ENCODE measurements around the gene CHST5. TPM values are rescaled to one million over a fixed set of nuclear protein-coding genes. Genes with fewer than 3 reads are reported as not detected.

The CHST5 gene
- 0.40 to 0.50 TPM (median 0.49 TPM) in 3 replicates for total RNA-seq

DNA sequence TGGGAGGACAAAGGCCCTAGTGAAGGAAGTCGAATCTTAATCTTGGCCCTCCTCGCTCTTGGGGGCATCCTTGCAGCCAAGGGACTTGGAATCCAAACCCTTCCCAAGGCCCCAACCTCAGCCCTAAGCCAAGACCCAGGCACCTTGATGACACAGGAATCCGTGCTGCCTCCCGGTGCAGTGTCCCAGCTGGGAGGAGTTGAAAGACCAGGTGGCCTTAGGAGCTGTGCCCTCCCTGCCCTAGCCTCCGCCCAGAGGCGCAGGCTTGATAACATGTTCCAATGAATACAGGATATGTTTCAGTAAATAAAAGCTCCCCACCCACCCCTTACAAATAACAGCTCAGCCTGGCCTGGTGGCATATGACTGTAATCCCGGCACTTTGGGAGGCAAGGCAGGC, at the start of gene CHST5:
Gene CHST5 (minus strand): TSS at position 208 of the 400 bp plus-strand sequence. CDS start 5,724 bp downstream, outside the sequence.
- H3K36me3 Mint-ChIP-seq = no peaks in the 10 kb centered on the region
- no peak within 1 kb of the TSS for H3K27ac Mint-ChIP-seq
- H3K4me1 Mint-ChIP-seq = no peaks in the 10 kb centered on the region
- no peak within 1 kb of the TSS for H3K4me3 Mint-ChIP-seq
- DNase-seq (ENCODE audit: low spot score in 2 of 2, unreplicated experiment in 2 of 2) = no peak
- no peaks in the 10 kb centered on the region for H3K9me3 Mint-ChIP-seq
- no peaks in the 10 kb centered on the region for H3K27me3 Mint-ChIP-seq (ENCODE audit: low read depth)
- TF ChIP-seq, protein P1, sequence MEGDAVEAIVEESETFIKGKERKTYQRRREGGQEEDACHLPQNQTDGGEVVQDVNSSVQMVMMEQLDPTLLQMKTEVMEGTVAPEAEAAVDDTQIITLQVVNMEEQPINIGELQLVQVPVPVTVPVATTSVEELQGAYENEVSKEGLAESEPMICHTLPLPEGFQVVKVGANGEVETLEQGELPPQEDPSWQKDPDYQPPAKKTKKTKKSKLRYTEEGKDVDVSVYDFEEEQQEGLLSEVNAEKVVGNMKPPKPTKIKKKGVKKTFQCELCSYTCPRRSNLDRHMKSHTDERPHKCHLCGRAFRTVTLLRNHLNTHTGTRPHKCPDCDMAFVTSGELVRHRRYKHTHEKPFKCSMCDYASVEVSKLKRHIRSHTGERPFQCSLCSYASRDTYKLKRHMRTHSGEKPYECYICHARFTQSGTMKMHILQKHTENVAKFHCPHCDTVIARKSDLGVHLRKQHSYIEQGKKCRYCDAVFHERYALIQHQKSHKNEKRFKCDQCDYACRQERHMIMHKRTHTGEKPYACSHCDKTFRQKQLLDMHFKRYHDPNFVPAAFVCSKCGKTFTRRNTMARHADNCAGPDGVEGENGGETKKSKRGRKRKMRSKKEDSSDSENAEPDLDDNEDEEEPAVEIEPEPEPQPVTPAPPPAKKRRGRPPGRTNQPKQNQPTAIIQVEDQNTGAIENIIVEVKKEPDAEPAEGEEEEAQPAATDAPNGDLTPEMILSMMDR (IDR thresholded peaks at IDR 0.05; ENCODE audit: unreplicated experiment) = no peak

DNA sequence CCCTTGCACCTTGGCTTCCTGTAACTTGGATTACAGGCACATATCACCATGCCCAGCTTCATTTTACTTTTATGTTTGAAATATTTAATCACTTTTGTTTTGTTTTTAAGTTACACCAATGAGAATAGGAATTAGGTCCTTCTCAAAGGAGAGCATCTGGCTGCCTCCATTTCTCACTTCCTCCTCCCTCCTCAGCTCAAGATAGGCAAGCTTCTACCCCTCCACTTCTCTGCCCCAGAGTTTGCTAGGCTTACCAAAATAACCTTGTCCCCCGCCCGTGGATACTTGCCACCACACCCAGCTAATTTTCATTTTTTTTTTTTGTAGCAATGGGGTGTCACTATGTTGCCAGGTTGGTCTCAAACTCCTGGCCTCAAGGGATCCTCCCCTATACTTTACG, 48.2 kb upstream of the CHST5 start:
- Mint-ChIP-seq H3K4me1 (no peaks in the 10 kb centered on the region), H3K4me3 (no peak overlapping the region), H3K9me3 (no peaks in the 10 kb centered on the region), H3K36me3 (peaks cover 4% of the 10 kb centered on the region), H3K27me3 (ENCODE audit: low read depth) (no peaks in the 10 kb centered on the region), H3K27ac (no peak overlapping the region)
- TF ChIP-seq, protein P1 (IDR thresholded peaks at IDR 0.05; ENCODE audit: unreplicated experiment) = no peak
- no peak for DNase-seq (ENCODE audit: low spot score in 2 of 2, unreplicated experiment in 2 of 2)

DNA sequence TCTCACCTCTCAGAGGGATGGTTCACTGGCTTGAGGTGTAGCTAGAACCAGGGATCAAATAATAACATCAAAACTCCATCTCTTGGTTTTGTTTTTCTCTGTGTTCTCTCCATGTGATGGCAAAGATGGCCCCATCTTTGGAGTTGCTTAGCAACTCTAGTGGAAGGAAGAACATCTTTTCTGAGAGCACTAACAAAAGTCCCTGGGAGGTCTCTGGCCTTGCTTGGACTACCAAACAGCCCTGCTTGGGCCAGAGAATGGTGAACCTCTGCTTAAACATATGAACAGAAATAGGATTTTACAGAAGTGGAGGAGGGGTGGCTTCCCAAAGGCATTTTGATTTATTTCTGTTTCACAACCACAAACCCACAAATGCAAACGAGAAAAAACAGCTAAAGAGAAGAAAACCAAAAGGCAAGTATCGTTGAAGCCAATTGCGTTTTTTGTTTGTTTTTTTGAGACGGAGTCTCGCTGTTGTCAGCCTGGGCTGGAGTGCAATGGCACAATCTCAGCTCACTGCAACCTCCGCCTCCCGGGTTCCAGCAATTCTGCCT, 43.5 kb upstream of the CHST5 start:
- peaks cover 26% of the 10 kb centered on the region for H3K36me3 Mint-ChIP-seq
- TF ChIP-seq, protein P1 (IDR thresholded peaks at IDR 0.05; ENCODE audit: unreplicated experiment) = no peak
- no peak overlapping the region for H3K4me3 Mint-ChIP-seq
- DNase-seq (ENCODE audit: low spot score in 2 of 2, unreplicated experiment in 2 of 2) = no peak
- no peak overlapping the region for H3K27ac Mint-ChIP-seq
- H3K27me3 Mint-ChIP-seq (ENCODE audit: low read depth) = no peaks in the 10 kb centered on the region
- H3K9me3 Mint-ChIP-seq = no peaks in the 10 kb centered on the region
- H3K4me1 Mint-ChIP-seq = no peaks in the 10 kb centered on the region

DNA sequence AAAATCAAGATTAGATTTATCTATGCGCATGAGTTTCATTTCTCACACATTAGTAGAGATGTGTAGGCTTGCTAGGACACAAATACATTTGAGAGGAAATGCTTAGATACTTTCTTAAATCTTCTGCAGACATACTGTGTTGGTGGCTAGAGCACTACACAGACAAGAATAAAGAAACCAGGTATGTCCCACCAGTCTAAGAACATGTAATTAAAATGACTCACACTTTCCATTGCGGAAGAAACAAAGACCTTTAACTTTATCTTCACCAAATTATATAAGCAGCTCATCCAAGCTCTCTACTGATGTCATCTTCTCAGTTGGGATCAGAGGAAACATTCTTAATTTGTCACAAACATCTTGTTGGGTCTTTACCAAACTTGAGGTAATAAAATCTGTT, 42.8 kb upstream of the CHST5 start:
- H3K27ac Mint-ChIP-seq = no peak overlapping the region
- H3K4me3 Mint-ChIP-seq = no peak overlapping the region
- no peaks in the 10 kb centered on the region for H3K27me3 Mint-ChIP-seq (ENCODE audit: low read depth)
- H3K9me3 Mint-ChIP-seq = no peaks in the 10 kb centered on the region
- no peaks in the 10 kb centered on the region for H3K4me1 Mint-ChIP-seq
- TF ChIP-seq, protein P1 (IDR thresholded peaks at IDR 0.05; ENCODE audit: unreplicated experiment) = no peak
- DNase-seq (ENCODE audit: low spot score in 2 of 2, unreplicated experiment in 2 of 2) = no peak
- peaks cover 29% of the 10 kb centered on the region for H3K36me3 Mint-ChIP-seq

DNA sequence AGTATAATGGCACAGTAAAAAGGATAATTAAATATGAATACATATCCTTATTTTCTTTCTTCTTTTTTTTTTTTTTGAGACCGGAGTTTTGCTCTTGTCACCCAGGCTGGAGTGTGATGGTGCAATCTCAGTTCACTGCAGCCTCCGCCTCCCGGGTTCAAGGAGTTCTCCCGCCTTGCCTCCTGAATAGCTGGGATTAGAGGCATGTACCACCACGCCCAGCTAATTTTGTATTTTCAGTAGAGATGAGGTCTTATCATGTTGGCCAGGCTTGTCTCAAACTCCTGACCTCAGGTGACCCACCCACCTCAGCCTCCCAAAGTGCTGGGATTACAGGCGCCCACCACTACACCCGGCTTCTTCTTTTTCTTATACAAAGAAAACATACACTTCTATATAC, 42.3 kb upstream of the CHST5 start:
- Mint-ChIP-seq H3K27me3 (ENCODE audit: low read depth) (no peaks in the 10 kb centered on the region), H3K4me3 (no peak overlapping the region), H3K27ac (no peak overlapping the region), H3K9me3 (no peaks in the 10 kb centered on the region), H3K36me3 (peaks cover 34% of the 10 kb centered on the region), H3K4me1 (no peaks in the 10 kb centered on the region)
- TF ChIP-seq, protein P1 (IDR thresholded peaks at IDR 0.05; ENCODE audit: unreplicated experiment) = no peak
- DNase-seq (ENCODE audit: low spot score in 2 of 2, unreplicated experiment in 2 of 2) = no peak

DNA sequence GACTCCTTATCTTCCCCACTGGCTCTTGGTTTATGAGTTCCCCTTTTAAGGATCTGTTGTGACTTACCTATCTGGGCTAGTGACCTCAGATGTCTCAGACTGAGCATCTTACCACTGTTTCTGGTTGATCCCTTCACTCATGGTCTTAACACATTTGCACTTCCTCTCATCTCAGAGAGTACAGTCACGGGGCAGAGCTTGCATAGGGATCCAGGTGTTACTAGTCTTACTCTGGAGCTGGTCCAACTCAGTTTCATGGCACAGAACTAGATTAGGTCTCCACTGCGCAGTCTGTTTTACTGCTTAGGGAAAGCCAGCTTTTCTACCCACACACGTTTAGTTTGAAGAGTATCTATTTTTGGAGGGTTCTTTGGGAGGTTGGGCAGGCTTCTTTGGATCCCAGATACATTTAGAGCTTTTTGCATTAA, 40.5 kb upstream of the CHST5 start:
- no peak for DNase-seq (ENCODE audit: low spot score in 2 of 2, unreplicated experiment in 2 of 2)
- TF ChIP-seq, protein P1 (IDR thresholded peaks at IDR 0.05; ENCODE audit: unreplicated experiment) = no peak
- Mint-ChIP-seq H3K4me1 (no peaks in the 10 kb centered on the region), H3K27me3 (ENCODE audit: low read depth) (no peaks in the 10 kb centered on the region), H3K9me3 (no peaks in the 10 kb centered on the region), H3K4me3 (no peak overlapping the region), H3K36me3 (peaks cover 45% of the 10 kb centered on the region), H3K27ac (no peak overlapping the region)
